Keratinocyte (primary cell): ENCODE results near the gene AEN. TPM values are rescaled to one million over a fixed set of nuclear protein-coding genes. Genes with fewer than 3 reads are reported as not detected.
A peak's percentile ranks its signal among the peaks of the same experiment; 100 is the strongest.

ENCODE experiments used
- DNase-seq: peaks from one replicate; pipeline ENCODE4 v3.0.0-alpha.2; 2011; ENCODE audit warnings: low read depth, missing footprints, low spot score
- FAIRE-seq: peaks from 2 replicates; lab custom pipeline; 2011; peaks lifted over from hg19 to GRCh38; lab: Jason Lieb, UNC
- H2AFZ ChIP-seq: 2 replicates; pipeline ENCODE4 v1.6.0; 2012; ENCODE audit warnings: low read length, control low read depth, inconsistent platforms; ENCODE audit not compliant: control insufficient read depth
- H3K27ac ChIP-seq: 2 replicates; pipeline ENCODE4 v1.5.1; 2011; ENCODE audit warnings: low read length; ENCODE audit not compliant: control insufficient read depth, insufficient read depth
- H3K27me3 ChIP-seq: 3 replicates; pipeline ENCODE4 v1.6.0; 2011; ENCODE audit warnings: low read length; ENCODE audit not compliant: control insufficient read depth, insufficient read depth; ENCODE audit errors: extremely low read depth
- H3K36me3 ChIP-seq, 2 experiments: 2 replicates in 1 of 2; 3 replicates in 1 of 2; pipeline ENCODE4 v1.5.1; 2011; ENCODE audit warnings: low read length in 2 of 2, mild to moderate bottlenecking in 1 of 2; ENCODE audit not compliant: control insufficient read depth in 2 of 2, insufficient read depth in 2 of 2; ENCODE audit errors: extremely low read depth in 1 of 2
- H3K4me1 ChIP-seq: 3 replicates; pipeline ENCODE4 v1.5.1; 2011; ENCODE audit warnings: low read length; ENCODE audit not compliant: control insufficient read depth, insufficient read depth; ENCODE audit errors: extremely low read depth
- H3K4me2 ChIP-seq: 3 replicates; pipeline ENCODE4 v1.6.0; 2011; ENCODE audit warnings: low read depth, low read length; ENCODE audit not compliant: control insufficient read depth, insufficient read depth; ENCODE audit errors: extremely low read depth
- H3K4me3 ChIP-seq, 3 experiments: fragments of 200-600 bp in 1 of 3; sonication (generic) in 1 of 3; 2 replicates in 2 of 3; 3 replicates in 1 of 3; pipeline ENCODE4 v1.5.1; 2011 to 2016; ENCODE audit warnings: low read length in 3 of 3, mild to moderate bottlenecking in 3 of 3, control low read depth in 2 of 3, inconsistent platforms in 1 of 3, low read depth in 1 of 3, mixed read lengths in 1 of 3, mixed run types in 1 of 3, moderate library complexity in 1 of 3; ENCODE audit not compliant: control insufficient read depth in 2 of 3, insufficient read depth in 2 of 3; ENCODE audit errors: extremely low read depth in 1 of 3
- H3K79me2 ChIP-seq: 2 replicates; pipeline ENCODE4 v1.6.0; 2012; ENCODE audit warnings: low read length; ENCODE audit not compliant: control insufficient read depth, insufficient read depth
- H3K9ac ChIP-seq: 3 replicates; pipeline ENCODE4 v1.6.0; 2011; ENCODE audit warnings: low read length; ENCODE audit not compliant: control insufficient read depth, insufficient read depth; ENCODE audit errors: extremely low read depth
- H3K9me1 ChIP-seq: 3 replicates; pipeline ENCODE4 v1.6.0; 2011; ENCODE audit warnings: low read length; ENCODE audit not compliant: control insufficient read depth, insufficient read depth; ENCODE audit errors: extremely low read depth
- H3K9me3 ChIP-seq: 2 replicates; pipeline ENCODE4 v1.5.1; 2012; ENCODE audit warnings: low read depth, low read length; ENCODE audit not compliant: control insufficient read depth
- H4K20me1 ChIP-seq: 3 replicates; pipeline ENCODE4 v1.6.0; 2011; ENCODE audit warnings: low read length; ENCODE audit not compliant: control insufficient read depth, insufficient read depth; ENCODE audit errors: extremely low read depth
- CTCF ChIP-seq, 3 experiments: IDR thresholded peaks in 1 of 3; conservative IDR thresholded peaks in 1 of 3; optimal IDR thresholded peaks in 1 of 3; 2 replicates in 2 of 3; 3 replicates in 1 of 3; pipeline versions ENCODE3 to v1.5.1; 2011; ENCODE audit warnings: low read length in 3 of 3, mild to moderate bottlenecking in 3 of 3, moderate library complexity in 2 of 3, control low read depth in 1 of 3, inconsistent platforms in 1 of 3; ENCODE audit not compliant: insufficient read depth in 2 of 3; ENCODE audit errors: extremely low read depth in 1 of 3
- EZH2 ChIP-seq: IDR thresholded peaks from one replicate; pipeline ENCODE4 v1.6.1; 2012; ENCODE audit warnings: inconsistent platforms, mild to moderate bottlenecking, low read length, moderate library complexity
- dilution Hi-C: fragments of 300-500 bp; cut with MboI; formaldehyde crosslinking; loops from one replicate; pipeline ENCODE4 v1.7.0; 2020; ENCODE audit warnings: low sequenced_read_pairs; ENCODE audit not compliant: extremely low pct_ligation_motif_present
- polyA plus RNA-seq, 5 experiments: library from polyadenylated mRNA; depleted of rRNA in 3 of 5; stranded (reverse) in 3 of 5; stranded (forward) in 1 of 5; unstranded in 1 of 5; fragments of >200 nt; gene quantifications; 1 replicate in 1 of 5; 2 replicates in 3 of 5; 3 replicates in 1 of 5; pipeline versions ENCODE4 v1.2.1 to v1.2.3, GENCODE V29; 2011 to 2012; ENCODE audit warnings: missing spikeins in 2 of 5, low read depth in 1 of 5, low replicate concordance in 1 of 5

AEN gene
- polyA plus RNA-seq, 1 donor (not counting 4 experiments of a cell fraction or from before 2014, with no cell fraction given) = 27.5 TPM

GRCh38 chr15:88664151-88664778, 43.1 kb downstream of the AEN start:
- FAIRE-seq (no peak), DNase-seq (no peak)
- dilution Hi-C loops = no loop called here
- Histone ChIP-seq H3K9me3 (no peaks in the 10 kb centered on the region), H3K4me3 (no peak overlapping the region), H3K4me2 (no peak overlapping the region), H3K4me1 (peaks cover 9% of the 10 kb centered on the region), H4K20me1 (no peaks in the 10 kb centered on the region), H3K36me3 (no peaks in the 10 kb centered on the region), H3K27me3 (no peaks in the 10 kb centered on the region), H3K27ac (no peak overlapping the region), H3K9ac (no peak overlapping the region), H3K79me2 (no peaks in the 10 kb centered on the region), H2AFZ (no peak overlapping the region), H3K9me1 (no peaks in the 10 kb centered on the region)
- TF ChIP-seq EZH2 (no peak), CTCF (optimal IDR thresholded peaks at IDR 0.05 in 1 of 3, IDR thresholded peaks at IDR 0.05 in 1 of 3, conservative IDR thresholded peaks at IDR 0.05 in 1 of 3; ENCODE audit: extremely low read depth in 1 of 3, insufficient read depth in 2 of 3, low read length in 3 of 3) (peak in 2 of 3 experiments; percentile 6 to 33)

GRCh38 chr15:88674661-88675060, 53.5 kb downstream of the AEN start:
- Histone ChIP-seq H3K9me1 (no peaks in the 10 kb centered on the region), H3K4me2 (no peak overlapping the region), H3K79me2 (no peaks in the 10 kb centered on the region), H3K27ac (no peak overlapping the region), H3K4me3 (no peak overlapping the region), H3K27me3 (no peaks in the 10 kb centered on the region), H3K36me3 (no peaks in the 10 kb centered on the region), H3K9ac (no peak overlapping the region), H3K9me3 (no peaks in the 10 kb centered on the region), H2AFZ (no peak overlapping the region), H4K20me1 (no peaks in the 10 kb centered on the region), H3K4me1 (no peaks in the 10 kb centered on the region)
- dilution Hi-C loops = no loop called here
- no peak for TF ChIP-seq CTCF (optimal IDR thresholded peaks at IDR 0.05 in 1 of 3, IDR thresholded peaks at IDR 0.05 in 1 of 3, conservative IDR thresholded peaks at IDR 0.05 in 1 of 3; ENCODE audit: extremely low read depth in 1 of 3, insufficient read depth in 2 of 3, low read length in 3 of 3)
- no peak for TF ChIP-seq EZH2
- FAIRE-seq = no peak
- no peak for DNase-seq
